Loucy (cell line): ENCODE data around the gene BRWD1.

Experiments used
- EZH2phosphoT487 ChIP-seq: fragments of 200-600 bp; IDR thresholded peaks from 2 replicates; pipeline ENCODE4 v1.6.1; 2018; ENCODE audit warnings: antibody characterized with exemption, mild to moderate bottlenecking, moderate library complexity, borderline replicate concordance
- TF ChIP-seq, protein P1 (sequence below): fragments of 200-600 bp; sonication (generic); conservative IDR thresholded peaks from 2 replicates; pipeline ENCODE4 v1.5.1; 2014; ENCODE audit warnings: mild to moderate bottlenecking, antibody characterized with exemption, low read length

DNA sequence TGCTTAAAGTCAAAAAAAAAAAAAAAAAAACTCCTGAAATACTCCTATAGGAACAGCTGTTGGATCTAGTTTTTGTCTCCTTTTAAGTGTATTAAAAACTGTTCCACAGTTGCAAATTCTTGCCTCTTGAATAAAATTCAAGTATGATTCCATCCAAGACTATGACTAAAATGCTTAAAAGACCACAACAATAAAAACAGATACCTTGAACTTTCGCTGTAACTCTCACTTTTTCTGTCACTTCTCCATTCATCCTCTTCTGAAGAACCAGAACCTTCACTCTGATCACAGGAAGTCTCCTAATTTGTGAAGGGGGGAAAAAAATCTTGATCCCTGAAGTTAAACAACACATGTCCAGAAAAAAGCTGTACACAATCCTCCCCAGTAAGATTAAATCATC is 75.2 kb downstream of the BRWD1 start:
- TF ChIP-seq, protein P1, sequence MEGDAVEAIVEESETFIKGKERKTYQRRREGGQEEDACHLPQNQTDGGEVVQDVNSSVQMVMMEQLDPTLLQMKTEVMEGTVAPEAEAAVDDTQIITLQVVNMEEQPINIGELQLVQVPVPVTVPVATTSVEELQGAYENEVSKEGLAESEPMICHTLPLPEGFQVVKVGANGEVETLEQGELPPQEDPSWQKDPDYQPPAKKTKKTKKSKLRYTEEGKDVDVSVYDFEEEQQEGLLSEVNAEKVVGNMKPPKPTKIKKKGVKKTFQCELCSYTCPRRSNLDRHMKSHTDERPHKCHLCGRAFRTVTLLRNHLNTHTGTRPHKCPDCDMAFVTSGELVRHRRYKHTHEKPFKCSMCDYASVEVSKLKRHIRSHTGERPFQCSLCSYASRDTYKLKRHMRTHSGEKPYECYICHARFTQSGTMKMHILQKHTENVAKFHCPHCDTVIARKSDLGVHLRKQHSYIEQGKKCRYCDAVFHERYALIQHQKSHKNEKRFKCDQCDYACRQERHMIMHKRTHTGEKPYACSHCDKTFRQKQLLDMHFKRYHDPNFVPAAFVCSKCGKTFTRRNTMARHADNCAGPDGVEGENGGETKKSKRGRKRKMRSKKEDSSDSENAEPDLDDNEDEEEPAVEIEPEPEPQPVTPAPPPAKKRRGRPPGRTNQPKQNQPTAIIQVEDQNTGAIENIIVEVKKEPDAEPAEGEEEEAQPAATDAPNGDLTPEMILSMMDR: no peak
- TF ChIP-seq EZH2phosphoT487: no peak
